Esophagus (tissue), 2 donors: ENCODE data around the gene RNF114. TPM values are rescaled to one million over a fixed set of nuclear protein-coding genes. Genes with fewer than 3 reads are reported as not detected.

ENCODE experiments used
- H3K27ac ChIP-seq, 2 donors: one replicate each; pipeline ENCODE4 v1.5.1; 2013; ENCODE audit warnings: low read depth in 2 of 2, mild to moderate bottlenecking in 2 of 2, inconsistent platforms in 1 of 2, low read length in 1 of 2, moderate library complexity in 1 of 2
- H3K27me3 ChIP-seq, 2 donors: one replicate each; pipeline ENCODE4 v1.6.1; 2013; ENCODE audit warnings: low read length in 2 of 2, control low read depth in 1 of 2, mild to moderate bottlenecking in 1 of 2; ENCODE audit not compliant: insufficient read depth in 2 of 2, control insufficient read depth in 1 of 2
- H3K36me3 ChIP-seq, 2 donors: one replicate each; pipeline ENCODE4 v1.6.1; 2013; ENCODE audit warnings: low read length in 1 of 2; ENCODE audit not compliant: control insufficient read depth in 2 of 2, insufficient read depth in 2 of 2
- H3K4me1 ChIP-seq, 2 donors: one replicate each; pipeline ENCODE4 v1.6.1; 2013; ENCODE audit warnings: low read length in 1 of 2; ENCODE audit not compliant: control insufficient read depth in 2 of 2, insufficient read depth in 2 of 2
- H3K4me3 ChIP-seq, 2 donors: one replicate each; pipeline ENCODE4 v1.5.1; 2013; ENCODE audit warnings: low read length in 2 of 2, mild to moderate bottlenecking in 2 of 2, low read depth in 1 of 2, moderate library complexity in 1 of 2
- H3K9me3 ChIP-seq, 2 donors: one replicate each; pipeline ENCODE4 v1.6.1; 2013; ENCODE audit warnings: mild to moderate bottlenecking in 2 of 2, low read depth in 1 of 2, low read length in 1 of 2, moderate library complexity in 1 of 2; ENCODE audit not compliant: control insufficient read depth in 2 of 2, insufficient read depth in 1 of 2
- WGBS, 2 donors: extraction: QIAGEN DNeasy Blood & Tissue Kit; methylation state at CpG; one replicate each; pipeline ENCODE4 v1.1.7; 2013; 5-methylcytosine and 5-hydroxymethylcytosine counted together
- polyA plus RNA-seq, 2 donors: library from polyadenylated mRNA; stranded (reverse); fragments of 200-250 nt; gene quantifications; one replicate each; pipeline ENCODE4 v1.2.3, GENCODE V29; 2013
- donor health status: healthy with polysubstance abuse.
- donor health status: Bipolar disorder and iron deficiency.

RNF114 gene
- polyA plus RNA-seq: 10 to 100 TPM; 21.0 to 30.3 TPM

DNA sequence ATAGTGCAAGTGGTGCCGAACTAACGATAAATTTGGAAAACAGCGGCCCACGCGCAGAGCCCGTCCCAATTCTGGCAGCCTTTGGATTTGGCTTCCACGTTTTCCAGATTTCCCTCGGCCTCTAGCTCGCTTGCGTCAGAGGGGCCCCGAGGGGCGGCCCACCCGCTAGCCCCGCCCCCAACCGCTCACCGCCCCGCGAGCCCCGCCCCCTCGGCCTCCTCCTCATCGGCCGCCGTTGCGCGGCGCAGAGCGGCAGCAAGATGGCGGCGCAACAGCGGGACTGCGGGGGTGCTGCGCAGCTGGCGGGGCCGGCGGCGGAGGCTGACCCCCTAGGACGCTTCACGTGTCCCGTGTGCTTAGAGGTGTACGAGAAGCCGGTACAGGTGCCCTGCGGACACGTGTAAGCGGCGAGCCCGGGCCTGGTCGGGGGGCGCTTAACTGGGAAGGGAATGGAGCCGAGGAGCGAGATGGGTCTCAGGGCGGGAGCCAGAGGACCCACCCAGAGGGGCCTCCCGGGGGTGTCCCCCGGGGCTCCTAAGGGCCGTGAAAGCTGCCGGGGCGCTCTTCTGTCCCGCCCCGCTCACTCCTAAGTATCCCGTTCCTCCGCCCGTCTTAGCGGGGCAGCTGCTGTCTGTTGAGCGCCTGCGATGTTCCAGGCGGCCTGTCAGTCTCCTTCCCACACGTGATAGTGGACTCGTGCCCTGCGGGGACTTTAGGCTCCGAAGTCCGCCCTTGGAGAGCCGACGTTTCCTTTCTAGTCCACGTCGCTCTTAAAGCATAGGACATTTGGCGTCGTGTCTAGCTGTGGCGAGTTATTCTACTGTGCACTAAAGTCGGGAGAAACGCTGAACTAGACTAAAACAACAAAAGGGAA is at the start of gene RNF114:
Gene RNF114, plus strand, starts transcription at position 245 of the 874 bp plus-strand sequence. Its CDS starts 16 bp downstream, at position 261.
- 0% methylated on average over 74 to 79 of the region's 79 CpGs for WGBS, 2 donors
- H3K27ac ChIP-seq: peak within 1 kb of the TSS; percentile 81 to 88
- H3K4me3 ChIP-seq: peak within 1 kb of the TSS; percentile 85 to 94
- peaks cover 12 to 14% of the 10 kb centered on the region in 2 donors for H3K4me1 ChIP-seq
- no peaks in the 10 kb centered on the region for H3K27me3 ChIP-seq
- no peaks in the 10 kb centered on the region for H3K9me3 ChIP-seq
- H3K36me3 ChIP-seq: peaks cover 0 to under 1% of the 10 kb centered on the region in 2 donors

GRCh38 chr20:49886571-49887213 is 49.5 kb upstream of the RNF114 start:
- Histone ChIP-seq H3K4me3 (no peak overlapping the region), H3K27ac (peak overlapping the region in 1 of 2 donors; percentile 45), H3K36me3 (peaks cover 20 to 58% of the 10 kb centered on the region in 2 donors), H3K4me1 (peaks cover 3 to 6% of the 10 kb centered on the region in 2 donors), H3K27me3 (no peaks in the 10 kb centered on the region), H3K9me3 (no peaks in the 10 kb centered on the region)
- WGBS, 2 donors: 74 to 81% methylated on average over 30 of the region's 30 CpGs

- H3K27ac ChIP-seq: peak overlapping the region; percentile 34 to 45
- H3K27me3 ChIP-seq: no peaks in the 10 kb centered on the region
- H3K4me1 ChIP-seq: peaks cover 3 to 6% of the 10 kb centered on the region in 2 donors
- H3K4me3 ChIP-seq: no peak overlapping the region
- peaks cover 20 to 53% of the 10 kb centered on the region in 2 donors for H3K36me3 ChIP-seq
- no peaks in the 10 kb centered on the region for H3K9me3 ChIP-seq
- 79% methylated on average over 32 of the region's 32 CpGs for WGBS, 2 donors
Measured at GRCh38 chr20:49887251-49888211, 48.7 kb upstream of the RNF114 start.

GRCh38 chr20:49888212-49889000 is 47.8 kb upstream of the RNF114 start:
- Histone ChIP-seq H3K9me3 (no peaks in the 10 kb centered on the region), H3K4me3 (no peak overlapping the region), H3K27me3 (no peaks in the 10 kb centered on the region), H3K27ac (peak overlapping the region; percentile 34 to 45), H3K4me1 (peaks cover 3 to 6% of the 10 kb centered on the region in 2 donors), H3K36me3 (peaks cover 15 to 44% of the 10 kb centered on the region in 2 donors)
- WGBS, 2 donors: 57 to 64% methylated on average over 15 to 18 of the region's 18 CpGs

GRCh38 chr20:49889001-49889934 is 46.9 kb upstream of the RNF114 start:
- Histone ChIP-seq H3K27me3 (no peaks in the 10 kb centered on the region), H3K4me1 (peaks cover 3 to 6% of the 10 kb centered on the region in 2 donors), H3K36me3 (peaks cover 13 to 36% of the 10 kb centered on the region in 2 donors), H3K4me3 (no peak overlapping the region), H3K9me3 (no peaks in the 10 kb centered on the region), H3K27ac (no peak overlapping the region)
- WGBS, 2 donors: 75 to 76% methylated on average over 9 of the region's 9 CpGs

DNA sequence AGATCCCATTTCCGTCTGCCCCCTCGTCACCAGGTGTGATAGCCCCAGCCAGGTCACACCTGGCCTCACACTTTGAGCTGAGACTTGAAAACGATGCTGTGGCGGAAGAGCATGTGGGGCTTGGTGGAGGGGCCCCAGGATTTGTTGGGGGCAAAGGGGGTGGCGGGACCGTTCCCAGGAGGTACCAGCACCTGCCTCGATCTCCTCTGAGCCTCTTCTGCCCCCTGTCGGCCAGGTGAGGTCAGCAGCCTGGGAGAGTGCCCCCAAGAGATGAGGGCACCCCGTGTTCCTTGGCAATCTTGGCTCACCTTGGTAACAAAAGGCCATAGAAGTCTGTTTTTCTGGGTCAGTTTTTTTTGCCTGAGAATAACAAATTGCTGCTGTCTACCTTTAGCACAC is 46.3 kb upstream of the RNF114 start:
- H3K27ac ChIP-seq: no peak overlapping the region
- H3K4me1 ChIP-seq: peaks cover 3 to 7% of the 10 kb centered on the region in 2 donors
- H3K27me3 ChIP-seq: no peaks in the 10 kb centered on the region
- peaks cover 13 to 29% of the 10 kb centered on the region in 2 donors for H3K36me3 ChIP-seq
- H3K9me3 ChIP-seq: no peaks in the 10 kb centered on the region
- WGBS, 2 donors: 57 to 73% methylated on average over 9 of the region's 9 CpGs
- no peak overlapping the region for H3K4me3 ChIP-seq

- Histone ChIP-seq H3K27ac (no peak overlapping the region), H3K36me3 (peaks cover 7 to 29% of the 10 kb centered on the region in 2 donors), H3K4me1 (peaks cover 3 to 7% of the 10 kb centered on the region in 2 donors), H3K27me3 (no peaks in the 10 kb centered on the region), H3K4me3 (no peak overlapping the region), H3K9me3 (no peaks in the 10 kb centered on the region)
- WGBS, 2 donors: 63 to 64% methylated on average over 21 of the region's 21 CpGs
Measured at GRCh38 chr20:49890471-49891361, 45.5 kb upstream of the RNF114 start.
